Psoas muscle (tissue), 8 donors: ENCODE results near the gene FAM120B. TPM values are rescaled to one million over a fixed set of nuclear protein-coding genes. Genes with fewer than 3 reads are reported as not detected.

Experiments
- ATAC-seq, 4 donors: fragments of 200-7000 bp; cut with Tn5 transposase; one replicate each; pipeline ENCODE4 v1.9.1; 2020; ENCODE audit warnings: moderate library complexity in 3 of 4, mild to moderate bottlenecking in 2 of 4
- DNase-seq, 2 donors: peaks; one replicate each; pipeline ENCODE4 v3.0.0-alpha.2; 2020
- H3K27ac ChIP-seq: fragments of 200-600 bp; one replicate; pipeline ENCODE4 v1.8.0; 2022
- H3K27me3 ChIP-seq, 3 donors: fragments of 200-600 bp in 1 of 3; one replicate each; pipeline versions ENCODE4 v1.6.1 to v1.8.0; 2013 to 2022; ENCODE audit warnings: low read length in 2 of 3, mild to moderate bottlenecking in 2 of 3, moderate library complexity in 1 of 3; ENCODE audit not compliant: insufficient read depth in 3 of 3
- H3K36me3 ChIP-seq, 2 donors: fragments of 200-600 bp in 1 of 2; one replicate each; pipeline versions ENCODE4 v1.6.1 to v1.8.0; 2013 to 2022; ENCODE audit warnings: low read depth in 1 of 2, mild to moderate bottlenecking in 1 of 2, moderate library complexity in 1 of 2; ENCODE audit not compliant: insufficient read depth in 1 of 2
- H3K4me1 ChIP-seq: fragments of 200-600 bp; one replicate; pipeline ENCODE4 v1.8.0; 2022
- H3K4me3 ChIP-seq: fragments of 200-600 bp; one replicate; pipeline ENCODE4 v1.8.0; 2022; ENCODE audit warnings: mild to moderate bottlenecking
- H3K9me3 ChIP-seq: fragments of 200-600 bp; one replicate; pipeline ENCODE4 v1.8.0; 2022
- CTCF ChIP-seq: fragments of 200-600 bp; IDR thresholded peaks from one replicate; pipeline ENCODE4 v1.8.0; 2022; ENCODE audit warnings: antibody characterized with exemption
- WGBS, 3 donors: extraction: QIAGEN DNeasy Blood & Tissue Kit; methylation state at CpG; one replicate each; pipeline versions ENCODE4 v1.1.6 to v1.1.7; 2013; 5-methylcytosine and 5-hydroxymethylcytosine counted together
- intact Hi-C, 2 donors: fragments of 100-400 bp; cut with DNase I; formaldehyde crosslinking; loops; one replicate each; pipeline versions ENCODE4 v1.11.0 to v1.14.2; 2022
- polyA plus RNA-seq, 3 donors: library from polyadenylated mRNA; stranded (reverse); fragments of 200-250 nt; gene quantifications; one replicate each; pipeline ENCODE4 v1.2.3, GENCODE V29; 2013
- total RNA-seq, 4 donors: library from RNA; stranded (reverse); fragmentation: NEBNext Ultra II Directional in 2 of 4; extraction: Animal tissue kit (Norgen Biotek cat#: 25700) in 2 of 4; gene quantifications; one replicate each; pipeline versions ENCODE4 v1.2.1 to v1.2.4, GENCODE V29; 2021 to 2023
- donor health status: healthy with polysubstance abuse.
- donor health status: DM: no; HTN: no; CAD: no; lungs with moderate emphysema.
- donor health status: Bipolar disorder and iron deficiency.
- donor health status: healthy.
- donor health status: DM: yes; HTN: yes; CAD: no.
- donor health status: DM: no; HTN: no; CAD: no.
- donor health status: DM: no; HTN: no; CAD: no.
- donor health status: DM: yes; HTN: yes; CAD: no.

FAM120B gene
- total and polyA plus RNA-seq, 7 donors, result 9.2 to 24.2 (median 19.4) TPM

DNA sequence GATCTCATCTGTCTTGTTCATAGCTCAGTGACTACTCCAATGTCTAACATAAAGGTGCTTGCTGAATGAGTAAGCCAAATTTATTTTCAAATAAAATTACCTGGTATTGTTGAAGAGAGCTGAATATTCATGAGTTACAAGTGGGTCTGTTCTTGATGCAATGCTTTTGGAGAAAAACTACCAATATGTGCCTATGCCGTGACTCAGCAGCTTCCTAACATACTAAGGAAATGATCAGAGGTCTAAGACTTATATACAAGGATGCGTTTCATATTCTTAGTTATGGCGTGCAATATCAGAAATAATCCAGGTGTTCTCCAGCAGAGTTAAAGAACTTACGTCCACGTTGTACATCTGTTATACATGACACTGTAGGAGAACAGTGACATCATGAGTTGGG lies 5.1 kb downstream of the FAM120B start:
- H3K9me3 ChIP-seq, result no peaks in the 10 kb centered on the region
- WGBS, 3 donors, result 67 to 80% (median 78%) methylated on average over 5 of the region's 5 CpGs
- no peak for ATAC-seq
- intact Hi-C loops, result loop anchor here in 1 of 2 donors (5.0 kb wide), 1 partner anchor 206 kb away; no protein-coding TSS in a partner anchor
- no peak for DNase-seq
- H3K27me3 ChIP-seq, result no peaks in the 10 kb centered on the region
- no peak overlapping the region for H3K4me3 ChIP-seq
- peaks cover 0 to 10% of the 10 kb centered on the region in 2 donors for H3K36me3 ChIP-seq
- TF ChIP-seq CTCF, result no peak
- peaks cover 67% of the 10 kb centered on the region for H3K4me1 ChIP-seq
- H3K27ac ChIP-seq, result no peak overlapping the region

DNA sequence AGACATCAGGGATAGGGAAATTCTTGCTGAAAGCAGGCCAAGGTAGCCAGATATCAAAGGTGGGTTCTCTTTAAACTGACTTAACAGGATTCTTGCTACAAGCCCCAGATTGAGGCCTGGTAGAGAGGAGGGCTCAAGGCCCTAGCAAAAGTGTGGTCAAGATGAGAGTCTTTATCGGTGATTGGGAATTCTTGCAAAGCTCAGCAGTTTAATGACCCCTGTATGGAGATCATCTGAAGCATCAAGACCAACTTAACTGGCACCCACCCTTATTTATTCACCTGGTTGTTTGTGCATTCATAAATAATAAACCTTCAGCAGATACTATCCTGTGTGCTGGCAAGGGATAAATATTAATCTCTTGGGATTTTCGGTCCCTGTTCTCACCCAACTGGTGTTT lies 6.3 kb downstream of the FAM120B start:
- H3K36me3 ChIP-seq, result peaks cover 3 to 16% of the 10 kb centered on the region in 2 donors
- H3K27me3 ChIP-seq, result no peaks in the 10 kb centered on the region
- intact Hi-C loops, result loop anchor here in 1 of 2 donors (5.0 kb wide), 1 partner anchor 204 kb away; no protein-coding TSS in a partner anchor
- H3K4me3 ChIP-seq, result no peak overlapping the region
- DNase-seq, result no peak
- 91 to 94% (median 93%) methylated on average over 2 of the region's 2 CpGs for WGBS, 3 donors
- TF ChIP-seq CTCF, result no peak
- no peak for ATAC-seq
- peaks cover 68% of the 10 kb centered on the region for H3K4me1 ChIP-seq
- no peaks in the 10 kb centered on the region for H3K9me3 ChIP-seq
- peak overlapping the region; percentile 66 for H3K27ac ChIP-seq

GRCh38 chr6:170313716-170314295 lies 7.2 kb downstream of the FAM120B start:
- DNase-seq (no peak), ATAC-seq (peak; percentile 76 to 91 (median 82))
- Histone ChIP-seq H3K27me3 (no peaks in the 10 kb centered on the region), H3K36me3 (peaks cover 3 to 22% of the 10 kb centered on the region in 2 donors), H3K4me1 (peaks cover 59% of the 10 kb centered on the region), H3K27ac (peak overlapping the region; percentile 66), H3K9me3 (no peaks in the 10 kb centered on the region), H3K4me3 (no peak overlapping the region)
- TF ChIP-seq CTCF, result no peak
- 62 to 81% (median 73%) methylated on average over 6 of the region's 6 CpGs for WGBS, 3 donors
- intact Hi-C loops, result loop anchor here in 1 of 2 donors (5.0 kb wide), 1 partner anchor 203 kb away; no protein-coding TSS in a partner anchor

- Histone ChIP-seq H3K27me3 (no peaks in the 10 kb centered on the region), H3K36me3 (peaks cover 3 to 34% of the 10 kb centered on the region in 2 donors), H3K27ac (peak overlapping the region; percentile 61), H3K4me3 (no peak overlapping the region), H3K4me1 (peaks cover 50% of the 10 kb centered on the region), H3K9me3 (no peaks in the 10 kb centered on the region)
- intact Hi-C loops, result loop anchor here in 1 of 2 donors (5.0 kb wide), 2 partner anchors 52 to 202 kb away; no protein-coding TSS in a partner anchor
- TF ChIP-seq CTCF, result no peak
- ATAC-seq (peak; percentile 12 to 61 (median 38)), DNase-seq (no peak)
- WGBS, 3 donors, result 46 to 69% (median 52%) methylated on average over 5 of the region's 5 CpGs
These were observed 8.4 kb downstream of the FAM120B start for GRCh38 chr6:170314983-170315382.
